Tibial nerve (tissue), 4 donors: ENCODE results near the gene ABCG1. TPM values are rescaled to one million over a fixed set of nuclear protein-coding genes. Genes with fewer than 3 reads are reported as not detected.

Experiments
- DNase-seq, 2 donors: peaks; one replicate each; pipeline ENCODE4 v3.0.0-alpha.2; 2019; ENCODE audit warnings: low spot score in 2 of 2
- H3K27ac ChIP-seq, 4 donors: fragments of 200-600 bp; sonication (generic) in 3 of 4; one replicate each; pipeline ENCODE4 v1.5.1; 2017 to 2019; ENCODE audit warnings: mild to moderate bottlenecking in 1 of 4
- H3K27me3 ChIP-seq, 2 donors: fragments of 200-600 bp; sonication (generic) in 1 of 2; one replicate each; pipeline versions ENCODE4 v1.5.1 to v1.6.0; 2017 to 2019
- H3K36me3 ChIP-seq, 3 donors: fragments of 200-600 bp; sonication (generic); one replicate each; pipeline ENCODE4 v1.5.1; 2018 to 2019
- H3K4me1 ChIP-seq, 4 donors: fragments of 200-600 bp; sonication (generic) in 3 of 4; one replicate each; pipeline ENCODE4 v1.5.1; 2017 to 2019
- H3K4me3 ChIP-seq, 4 donors: fragments of 200-600 bp; sonication (generic) in 3 of 4; one replicate each; pipeline ENCODE4 v1.5.1; 2017 to 2019; ENCODE audit warnings: mild to moderate bottlenecking in 1 of 4, moderate library complexity in 1 of 4
- H3K9me3 ChIP-seq, 4 donors: fragments of 200-600 bp; sonication (generic) in 3 of 4; one replicate each; pipeline ENCODE4 v1.5.1; 2017 to 2019
- EP300 ChIP-seq, 2 donors: sonication (generic); formaldehyde crosslinking; IDR thresholded peaks; one replicate each; pipeline ENCODE4 v1.6.1; 2017; ENCODE audit warnings: antibody characterized with exemption in 2 of 2, mild to moderate bottlenecking in 1 of 2
- POLR2A ChIP-seq, 2 donors: fragments of 450-650 bp; IDR thresholded peaks; one replicate each; pipeline ENCODE4 v1.6.1; 2017; ENCODE audit warnings: antibody characterized with exemption in 2 of 2, mild to moderate bottlenecking in 2 of 2, moderate library complexity in 2 of 2
- WGBS, 2 donors: methylation state at CpG; one replicate each; pipeline ENCODE4 v1.1.5; 2018; 5-methylcytosine and 5-hydroxymethylcytosine counted together
- total RNA-seq, 4 donors: library from RNA; depleted of rRNA; stranded (reverse); fragments of >200 nt; gene quantifications; one replicate each; pipeline ENCODE4 v1.1.0, GENCODE V29; 2016
- TF ChIP-seq, protein P1 (sequence below), 5 experiments: fragments of 200-600 bp in 3 of 5; fragments of 450-650 bp in 2 of 5; sonication (generic) in 3 of 5; IDR thresholded peaks; one replicate each; pipeline ENCODE4 v1.5.1; 2016 to 2019; ENCODE audit warnings: antibody characterized with exemption in 5 of 5, mild to moderate bottlenecking in 3 of 5, moderate library complexity in 2 of 5

Gene ABCG1
- total RNA-seq, 4 donors from 2014 or later = 10.5 to 32.8 (median 18.6) TPM

GRCh38 chr21:42236014-42236413 is 17.1 kb downstream of the ABCG1 start:
- Histone ChIP-seq H3K9me3 (no peaks in the 10 kb centered on the region), H3K4me3 (no peak overlapping the region), H3K27me3 (no peaks in the 10 kb centered on the region), H3K36me3 (no peaks in the 10 kb centered on the region), H3K27ac (peak overlapping the region in 2 of 4 donors; percentile 10 to 86), H3K4me1 (peaks cover 0 to 59% (median 38%) of the 10 kb centered on the region in 4 donors)
- WGBS, 2 donors = 63 to 80% methylated on average over 10 of the region's 10 CpGs
- TF ChIP-seq EP300 (IDR thresholded peaks at IDR 0.05) (no peak), POLR2A (IDR thresholded peaks at IDR 0.05) (no peak)
- TF ChIP-seq, protein P1, sequence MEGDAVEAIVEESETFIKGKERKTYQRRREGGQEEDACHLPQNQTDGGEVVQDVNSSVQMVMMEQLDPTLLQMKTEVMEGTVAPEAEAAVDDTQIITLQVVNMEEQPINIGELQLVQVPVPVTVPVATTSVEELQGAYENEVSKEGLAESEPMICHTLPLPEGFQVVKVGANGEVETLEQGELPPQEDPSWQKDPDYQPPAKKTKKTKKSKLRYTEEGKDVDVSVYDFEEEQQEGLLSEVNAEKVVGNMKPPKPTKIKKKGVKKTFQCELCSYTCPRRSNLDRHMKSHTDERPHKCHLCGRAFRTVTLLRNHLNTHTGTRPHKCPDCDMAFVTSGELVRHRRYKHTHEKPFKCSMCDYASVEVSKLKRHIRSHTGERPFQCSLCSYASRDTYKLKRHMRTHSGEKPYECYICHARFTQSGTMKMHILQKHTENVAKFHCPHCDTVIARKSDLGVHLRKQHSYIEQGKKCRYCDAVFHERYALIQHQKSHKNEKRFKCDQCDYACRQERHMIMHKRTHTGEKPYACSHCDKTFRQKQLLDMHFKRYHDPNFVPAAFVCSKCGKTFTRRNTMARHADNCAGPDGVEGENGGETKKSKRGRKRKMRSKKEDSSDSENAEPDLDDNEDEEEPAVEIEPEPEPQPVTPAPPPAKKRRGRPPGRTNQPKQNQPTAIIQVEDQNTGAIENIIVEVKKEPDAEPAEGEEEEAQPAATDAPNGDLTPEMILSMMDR (IDR thresholded peaks at IDR 0.05) = no peak
- DNase-seq = no peak

DNA sequence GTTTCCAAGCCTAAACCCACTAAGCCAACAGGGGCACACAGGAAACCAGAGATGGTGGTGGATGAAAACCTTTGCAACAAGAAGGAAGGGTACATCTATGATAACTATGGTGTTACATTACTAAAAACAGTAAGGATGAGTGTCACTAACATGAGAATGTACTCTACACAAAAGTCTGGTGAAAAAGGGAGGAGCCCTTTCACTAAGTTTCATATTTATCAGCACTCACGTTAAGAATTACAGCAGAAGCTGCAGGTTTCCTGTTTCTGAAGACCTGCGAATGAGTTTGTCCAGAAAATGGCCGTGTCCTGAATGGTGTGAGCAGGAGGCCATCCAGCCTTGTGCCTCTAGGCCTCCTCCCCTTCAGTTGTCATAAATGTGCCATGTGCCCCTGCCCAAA is 17.8 kb downstream of the ABCG1 start:
- H3K27me3 ChIP-seq = no peaks in the 10 kb centered on the region
- no peak for DNase-seq
- H3K9me3 ChIP-seq = no peaks in the 10 kb centered on the region
- no peaks in the 10 kb centered on the region for H3K36me3 ChIP-seq
- H3K27ac ChIP-seq = peak overlapping the region in 1 of 4 donors; percentile 86
- TF ChIP-seq POLR2A (IDR thresholded peaks at IDR 0.05) (no peak), EP300 (IDR thresholded peaks at IDR 0.05) (no peak)
- TF ChIP-seq, protein P1 (IDR thresholded peaks at IDR 0.05) = no peak
- H3K4me3 ChIP-seq = no peak overlapping the region
- 71 to 85% methylated on average over 3 of the region's 3 CpGs for WGBS, 2 donors
- H3K4me1 ChIP-seq = peaks cover 0 to 56% (median 36%) of the 10 kb centered on the region in 4 donors

GRCh38 chr21:42237161-42237560 is 18.2 kb downstream of the ABCG1 start:
- Histone ChIP-seq H3K4me3 (no peak overlapping the region), H3K36me3 (no peaks in the 10 kb centered on the region), H3K27ac (peak overlapping the region in 1 of 4 donors; percentile 3), H3K9me3 (no peaks in the 10 kb centered on the region), H3K27me3 (no peaks in the 10 kb centered on the region), H3K4me1 (peaks cover 0 to 51% (median 34%) of the 10 kb centered on the region in 4 donors)
- 93 to 96% methylated on average over 5 of the region's 5 CpGs for WGBS, 2 donors
- TF ChIP-seq POLR2A (IDR thresholded peaks at IDR 0.05) (no peak), EP300 (IDR thresholded peaks at IDR 0.05) (no peak)
- TF ChIP-seq, protein P1 (IDR thresholded peaks at IDR 0.05) = no peak
- DNase-seq = no peak

DNA sequence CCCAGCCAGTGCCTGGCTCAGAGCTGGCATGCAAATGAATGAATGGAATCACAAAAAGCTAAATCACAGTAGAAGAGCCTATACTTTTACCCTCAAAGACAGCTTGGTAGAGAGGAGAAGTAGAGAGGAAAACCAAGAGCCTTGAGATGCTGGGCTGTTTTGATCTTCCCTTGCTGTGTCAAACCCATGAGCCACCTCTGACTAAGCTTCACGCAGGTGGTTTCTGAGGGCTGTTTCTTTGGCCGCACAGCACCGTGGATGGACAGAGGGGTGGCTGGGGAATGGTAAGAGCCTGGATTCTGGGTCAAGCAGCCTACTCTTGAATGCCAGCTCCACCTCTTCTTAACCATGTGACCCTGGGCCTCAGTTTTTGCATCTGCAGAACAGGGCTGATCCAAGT is 18.6 kb downstream of the ABCG1 start:
- Histone ChIP-seq H3K27ac (peak overlapping the region in 1 of 4 donors; percentile 3), H3K4me3 (no peak overlapping the region), H3K27me3 (no peaks in the 10 kb centered on the region), H3K36me3 (no peaks in the 10 kb centered on the region), H3K4me1 (peaks cover 0 to 47% (median 32%) of the 10 kb centered on the region in 4 donors), H3K9me3 (no peaks in the 10 kb centered on the region)
- TF ChIP-seq EP300 (IDR thresholded peaks at IDR 0.05) = no peak
- TF ChIP-seq, protein P1 (IDR thresholded peaks at IDR 0.05) = no peak
- no peak for TF ChIP-seq POLR2A (IDR thresholded peaks at IDR 0.05)
- no peak for DNase-seq
- 97 to 100% methylated on average over 3 of the region's 3 CpGs for WGBS, 2 donors

DNA sequence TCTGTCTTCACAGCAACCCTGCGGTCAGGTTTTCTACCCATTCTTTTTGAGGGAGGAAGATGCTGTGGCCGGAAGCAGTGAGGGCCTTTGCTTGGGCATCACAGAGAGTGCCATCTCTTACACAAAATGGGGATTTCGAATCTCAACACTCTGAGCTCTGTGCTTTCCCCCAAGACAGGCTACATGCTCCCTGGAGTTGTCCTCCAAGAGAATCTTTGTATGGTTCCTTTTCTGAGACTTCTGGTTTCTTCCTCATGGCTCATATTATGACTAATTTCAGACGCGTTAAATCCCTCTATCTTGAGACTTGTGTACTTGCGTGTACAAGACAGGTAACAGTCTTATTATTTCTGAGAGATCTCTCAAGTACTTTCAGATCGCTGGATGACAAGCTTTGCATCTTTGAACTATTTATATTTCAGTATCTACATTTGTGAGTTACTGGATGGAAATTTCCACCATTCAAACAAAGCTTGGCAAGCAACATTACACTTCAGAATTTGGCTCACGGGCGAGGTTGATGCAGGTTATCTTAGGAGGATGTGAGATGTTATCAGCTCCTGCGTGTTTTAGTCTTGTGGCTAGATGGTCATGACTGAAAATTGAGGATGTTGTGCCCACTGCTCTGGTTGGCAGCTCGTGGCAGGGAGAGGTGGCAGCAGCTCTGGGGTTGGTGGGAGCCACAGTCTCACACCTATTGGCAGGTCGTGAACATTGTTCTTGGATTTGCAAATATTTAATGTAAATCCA is 19.4 kb downstream of the ABCG1 start:
- Histone ChIP-seq H3K4me1 (peaks cover 0 to 40% (median 28%) of the 10 kb centered on the region in 4 donors), H3K36me3 (no peaks in the 10 kb centered on the region), H3K27me3 (no peaks in the 10 kb centered on the region), H3K4me3 (no peak overlapping the region), H3K27ac (no peak overlapping the region), H3K9me3 (no peaks in the 10 kb centered on the region)
- 85 to 86% methylated on average over 12 of the region's 12 CpGs for WGBS, 2 donors
- TF ChIP-seq POLR2A (IDR thresholded peaks at IDR 0.05) (no peak), EP300 (IDR thresholded peaks at IDR 0.05) (no peak)
- TF ChIP-seq, protein P1 (IDR thresholded peaks at IDR 0.05) = no peak
- DNase-seq = no peak
